NCI-H187 treated with DMSO at 0.1 percent for 48 hours (cell line): ENCODE results near the gene RAB7B.

ENCODE experiments used
- DNase-seq: peaks from one replicate; lab custom pipeline; 2025; lab: John Stamatoyannopoulos, UW

The RAB7B gene

GRCh38 chr1:205973377-205974232 lies 29.6 kb downstream of the RAB7B start:
- no peak for DNase-seq

DNA sequence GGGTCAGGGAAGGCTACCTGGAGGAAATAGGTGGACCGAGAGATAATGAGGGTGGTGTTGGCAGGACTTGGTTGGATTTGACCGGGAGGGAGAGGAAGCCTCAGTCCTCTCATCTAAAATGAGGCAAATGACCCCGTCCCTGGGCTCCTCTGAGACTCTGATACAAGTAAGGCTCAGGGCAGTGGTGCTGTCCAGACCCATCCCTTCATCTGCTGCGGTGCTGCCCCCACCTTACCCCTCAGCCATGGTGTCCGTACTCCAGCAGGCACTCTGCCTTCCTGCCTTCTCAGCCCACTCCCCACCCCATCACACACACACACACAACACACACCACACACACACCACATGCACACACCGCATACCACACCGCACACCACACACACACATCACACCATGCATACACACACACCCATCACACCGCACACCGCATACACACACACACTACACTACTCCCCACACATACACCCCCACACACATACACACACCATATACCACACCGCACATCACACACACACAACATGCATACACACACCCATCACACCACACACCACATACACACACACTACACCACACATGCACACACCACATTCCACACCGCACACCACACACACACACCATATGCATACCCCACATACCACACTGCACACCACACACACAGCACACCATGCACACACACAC lies 30.6 kb downstream of the RAB7B start:
- DNase-seq = no peak

GRCh38 chr1:205972081-205972480 lies 31.1 kb downstream of the RAB7B start:
- DNase-seq = no peak

DNA sequence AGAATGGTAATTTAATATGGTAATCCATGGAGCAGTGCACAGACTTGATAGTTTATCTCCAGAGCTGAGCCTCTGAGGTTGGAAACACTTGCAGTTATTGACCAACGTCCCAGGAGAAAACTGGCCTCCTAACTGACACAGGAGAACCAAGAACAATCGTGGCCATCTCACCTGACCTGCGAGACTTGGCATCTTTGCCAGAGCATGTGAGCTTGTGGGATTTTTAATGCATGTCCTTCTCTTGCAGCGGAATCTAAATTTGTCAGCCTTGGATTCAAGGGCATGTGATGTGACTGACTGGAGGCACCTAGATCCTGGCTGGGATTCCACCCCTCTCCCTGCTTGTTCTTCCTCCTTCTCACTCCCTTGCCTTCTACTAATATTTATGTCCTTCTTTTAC lies 32.1 kb downstream of the RAB7B start:
- no peak for DNase-seq

DNA sequence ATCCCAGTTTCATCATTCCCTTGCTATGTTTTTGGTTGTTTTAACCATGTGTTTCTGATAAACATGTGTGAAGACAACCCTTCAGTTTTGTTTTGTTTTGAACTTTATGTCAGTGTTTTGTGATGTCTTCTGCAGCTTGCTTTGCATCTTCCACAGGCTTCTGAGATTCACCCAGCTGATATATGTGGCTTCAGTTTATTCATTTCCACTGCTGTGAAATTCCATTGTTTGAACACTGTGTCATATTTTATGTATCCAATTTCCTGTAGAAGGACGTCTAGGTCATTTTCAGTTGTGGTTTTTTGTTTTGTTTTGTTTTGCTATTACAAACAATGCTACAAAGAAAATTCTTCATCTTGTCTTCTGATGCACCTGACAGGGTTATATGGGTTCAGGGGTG lies 32.7 kb downstream of the RAB7B start:
- no peak for DNase-seq

DNA sequence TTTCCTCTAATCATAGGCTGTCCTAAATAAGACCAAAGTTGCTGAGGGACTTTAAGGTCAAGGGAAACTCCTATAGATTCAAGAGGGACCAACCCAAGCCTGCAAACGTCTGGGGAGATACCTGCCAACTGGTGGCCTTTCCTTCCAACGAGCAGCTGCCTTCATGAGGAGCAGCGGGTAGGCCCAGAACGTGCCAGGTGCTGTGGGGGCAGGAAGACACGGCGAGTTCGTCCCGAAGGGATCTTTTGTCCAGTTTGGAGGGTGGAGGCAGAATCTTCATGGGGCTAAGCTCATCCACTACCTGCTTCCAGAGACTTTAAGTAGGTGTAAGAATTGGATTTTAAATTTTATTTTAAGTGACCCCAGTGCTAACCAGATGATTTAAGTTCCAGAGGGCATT lies 34.0 kb downstream of the RAB7B start:
- DNase-seq = no peak

GRCh38 chr1:205967554-205968335 lies 35.5 kb downstream of the RAB7B start:
- DNase-seq = no peak

DNA sequence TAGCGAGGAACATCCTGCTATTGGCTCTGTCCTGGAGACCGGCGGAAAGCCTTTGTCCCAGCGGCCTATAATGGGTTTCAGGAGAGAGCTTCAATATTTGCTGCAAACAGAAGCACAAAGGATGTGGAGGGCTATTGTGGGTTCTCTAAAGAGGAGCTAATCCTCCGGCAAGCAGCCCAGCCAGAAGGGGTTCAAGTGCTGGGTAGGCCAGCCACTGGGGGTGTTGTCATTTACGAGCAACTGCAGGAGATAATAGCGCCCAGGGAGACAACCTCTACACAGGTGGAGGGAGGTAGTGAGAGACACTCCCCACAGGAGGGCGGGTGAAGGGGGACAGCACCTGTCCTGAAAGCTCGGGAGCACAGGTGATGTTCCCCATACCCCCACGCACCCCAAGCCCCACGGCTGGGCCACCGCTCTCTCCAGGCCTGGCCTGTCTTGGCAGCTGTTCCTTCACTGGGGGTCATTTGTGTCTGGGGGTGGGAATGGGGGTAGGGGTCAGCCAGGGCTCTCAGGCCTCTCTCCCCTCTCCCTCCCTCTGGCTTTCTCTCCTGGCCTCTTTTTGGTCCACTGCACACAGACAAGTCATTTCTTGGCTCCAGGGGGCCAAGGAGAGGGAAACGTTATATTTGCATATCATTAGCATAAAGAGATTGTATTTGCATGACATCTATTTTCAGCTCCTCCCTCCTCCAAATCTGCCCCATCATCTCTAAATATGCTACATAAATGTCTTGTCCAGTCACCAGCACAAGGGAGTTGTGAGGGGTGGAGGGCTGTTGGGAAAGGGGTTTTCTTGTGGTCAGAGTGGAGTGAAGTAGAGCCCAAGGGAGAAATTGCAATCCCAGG lies 37.9 kb downstream of the RAB7B start:
- DNase-seq = peak; percentile 99

DNA sequence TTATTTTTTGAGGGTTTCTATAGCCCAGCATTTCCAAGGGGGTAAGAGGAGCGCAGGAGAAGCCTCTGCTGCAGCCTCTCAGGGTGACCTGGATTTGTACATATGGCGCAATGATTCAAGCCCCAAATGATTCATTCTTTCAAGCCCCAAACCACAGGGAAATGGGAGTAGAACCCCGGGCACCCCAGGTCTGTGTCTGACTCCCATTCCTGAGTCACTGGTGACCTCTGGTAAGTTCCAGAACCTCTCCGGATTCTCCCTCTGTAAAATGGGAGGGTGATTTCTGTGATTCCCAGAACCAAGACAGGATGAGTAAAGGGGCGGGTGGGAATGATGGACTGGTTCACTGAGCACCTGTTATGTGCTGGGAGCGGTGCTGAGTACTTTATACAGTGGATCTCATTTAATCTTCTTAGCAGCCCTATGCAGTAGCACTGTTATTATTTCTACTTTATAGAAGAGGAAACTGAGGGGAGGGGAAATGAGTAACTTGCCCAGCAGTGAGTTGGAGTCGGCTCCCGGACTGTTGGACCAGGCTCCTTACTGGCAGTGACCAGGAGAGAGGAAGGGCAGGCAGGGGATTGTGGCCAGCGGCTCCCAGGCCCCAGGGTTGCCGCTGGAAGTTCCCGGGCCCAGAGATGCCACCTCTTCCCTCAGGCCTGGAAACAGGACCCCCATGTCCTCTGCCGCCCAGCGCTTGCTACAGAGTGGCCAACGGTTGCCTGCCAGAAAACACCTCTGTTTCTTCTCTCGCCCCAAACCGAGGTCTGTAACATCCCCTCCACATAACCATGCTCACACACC lies 39.6 kb downstream of the RAB7B start:
- no peak for DNase-seq

GRCh38 chr1:205962821-205963221 lies 40.4 kb downstream of the RAB7B start:
- no peak for DNase-seq

DNA sequence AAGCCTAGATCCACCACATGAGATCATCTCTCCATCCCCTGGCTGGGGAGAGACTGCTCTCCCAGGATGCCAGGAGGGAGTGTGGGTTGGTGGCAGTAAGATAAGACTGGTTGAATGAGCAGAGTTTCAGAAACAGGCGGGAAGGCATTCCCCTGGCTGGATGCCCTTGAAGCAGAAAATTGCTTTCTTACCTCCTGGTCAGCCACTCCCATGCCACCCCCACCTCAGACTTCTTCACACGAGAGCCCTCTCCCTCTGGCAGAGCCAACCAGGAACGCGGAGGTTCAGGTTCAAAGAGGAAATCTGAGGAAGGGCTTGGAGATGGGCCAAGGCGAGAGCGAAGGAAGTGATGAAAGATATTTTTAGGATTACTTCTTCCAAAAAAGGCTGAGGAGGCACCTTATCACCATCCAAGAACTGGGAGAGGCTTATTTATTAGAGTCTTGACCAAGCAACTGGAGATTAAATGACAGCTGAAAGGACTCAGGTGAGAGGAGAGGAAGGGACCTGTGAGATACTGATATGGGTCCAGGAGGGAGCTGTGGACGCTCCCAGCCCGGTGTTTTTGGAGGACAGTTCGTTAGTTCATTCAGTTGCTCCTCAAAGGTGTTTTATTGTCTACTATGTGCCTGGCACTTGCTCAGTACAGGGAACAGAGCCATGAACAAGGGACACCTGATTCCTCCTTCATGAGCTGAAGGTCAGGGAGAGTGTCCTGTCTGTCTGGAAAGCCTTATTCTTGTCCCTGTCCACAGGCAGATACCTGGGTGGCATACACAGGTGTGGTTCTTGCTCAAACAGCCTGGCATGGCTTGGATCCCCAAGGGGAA lies 41.0 kb downstream of the RAB7B start:
- DNase-seq = peak; percentile 92

DNA sequence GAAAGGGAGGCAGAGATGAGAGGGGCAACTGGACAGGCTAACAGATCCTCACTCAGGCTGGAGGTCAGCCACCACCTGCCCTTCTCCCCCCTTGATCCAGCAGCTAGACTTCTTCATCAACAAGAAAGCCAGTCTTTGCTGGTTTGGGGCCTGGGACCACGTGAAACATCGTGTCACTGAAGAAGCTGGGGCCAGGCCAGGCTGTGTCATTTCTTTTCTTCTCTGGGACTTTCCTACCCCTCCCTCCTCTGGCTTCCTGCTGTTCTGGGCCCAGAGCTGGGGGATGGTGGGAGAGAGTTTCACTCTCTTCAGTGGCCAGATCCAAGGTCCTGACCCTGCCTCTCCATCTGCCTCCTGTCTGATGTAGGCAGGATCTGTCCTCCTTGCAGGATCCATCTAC lies 41.8 kb downstream of the RAB7B start:
- DNase-seq = no peak

DNA sequence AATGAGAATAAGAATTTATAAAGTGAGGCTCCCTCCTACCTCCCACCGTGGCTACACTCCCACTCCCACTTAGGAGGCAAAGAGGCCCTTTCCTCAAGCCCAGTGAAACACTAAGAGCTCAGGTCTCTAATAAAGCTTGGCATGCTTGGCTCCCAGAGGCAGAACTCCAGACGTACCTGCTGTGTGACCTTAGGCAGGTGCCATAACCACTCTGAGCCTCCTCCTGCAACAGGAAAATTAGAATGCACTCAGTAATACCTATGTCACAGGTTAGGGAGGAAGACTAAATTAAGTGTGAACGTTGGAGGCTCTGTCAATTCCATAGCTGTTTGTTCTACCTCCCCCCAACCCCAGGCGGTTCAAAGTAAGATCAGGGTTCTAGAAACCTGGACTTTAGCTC lies 43.4 kb downstream of the RAB7B start:
- DNase-seq = no peak

- DNase-seq = no peak
Observed at GRCh38 chr1:205955499-205955898, 47.7 kb downstream of the RAB7B start.

GRCh38 chr1:205954819-205955404 lies 48.3 kb downstream of the RAB7B start:
- peak; percentile 49 for DNase-seq

DNA sequence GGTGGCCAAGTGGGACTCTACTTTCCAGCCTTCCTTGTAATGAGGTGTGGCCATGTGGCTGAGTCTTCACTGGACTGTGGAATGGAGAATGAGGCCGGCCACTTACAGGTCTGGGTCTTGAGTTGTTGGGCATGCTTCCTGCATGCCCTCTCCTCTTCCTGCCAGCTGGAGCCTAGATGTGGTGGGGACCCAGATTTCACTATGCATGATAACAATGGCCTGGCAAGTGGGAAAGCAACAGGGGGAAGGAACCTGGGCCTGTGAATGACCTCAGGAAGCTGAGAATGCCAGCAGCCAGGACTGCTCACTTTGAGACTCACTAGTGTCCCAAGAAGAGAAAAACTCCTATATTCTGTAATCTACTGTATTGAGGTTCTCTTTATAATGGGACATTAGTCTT lies 51.4 kb downstream of the RAB7B start:
- DNase-seq = no peak

DNA sequence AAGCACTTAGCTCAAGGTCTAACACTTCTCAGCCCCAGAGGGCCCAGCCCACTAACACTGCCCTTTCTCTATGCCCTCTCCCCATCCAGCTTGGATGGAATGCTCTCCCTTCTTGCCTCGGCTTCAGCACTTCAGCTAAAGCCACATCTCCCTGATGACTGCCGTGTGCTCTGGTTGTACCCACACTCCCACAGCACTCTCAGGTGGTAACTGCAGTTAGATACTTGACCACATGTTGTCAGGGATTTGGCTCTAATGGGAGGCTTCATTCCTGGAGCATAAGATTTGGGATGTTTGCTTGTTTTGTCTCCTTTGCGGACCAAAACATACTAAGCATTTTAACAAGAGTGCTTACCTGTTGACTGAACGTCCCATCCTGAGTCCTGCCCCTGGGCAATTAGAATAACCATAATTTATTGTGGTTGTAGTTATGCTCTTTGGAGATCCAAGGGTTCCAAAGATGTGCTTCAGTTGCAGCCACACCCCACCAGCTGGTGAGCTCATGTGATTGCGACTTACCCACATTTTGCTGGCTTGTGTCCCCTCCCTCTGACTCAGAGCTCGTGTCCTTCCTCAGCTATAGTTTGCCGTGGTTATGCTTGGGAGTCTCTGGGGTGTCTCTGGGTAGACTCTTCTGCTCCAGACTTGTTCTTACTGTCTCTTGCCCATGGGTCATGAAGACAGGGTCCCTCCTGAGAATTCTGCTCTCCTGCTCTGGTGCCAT lies 52.2 kb downstream of the RAB7B start:
- DNase-seq = peak; percentile 99

GRCh38 chr1:205950280-205950679 lies 52.9 kb downstream of the RAB7B start:
- no peak for DNase-seq

GRCh38 chr1:205949753-205950152 lies 53.4 kb downstream of the RAB7B start:
- no peak for DNase-seq
